Caco-2 (cell line): ENCODE results near the gene AGR2. TPM values are rescaled to one million over a fixed set of nuclear protein-coding genes. Genes with fewer than 3 reads are reported as not detected.
"Not testable (repeated sequence)": the region's sequence is repeated elsewhere in the genome, so short reads cannot be mapped to it uniquely, and the experiment has no call there.

Experiments used
- BruUV-seq: library from RNA; stranded (reverse); fragments of 400-500 nt; replicated peaks from 2 replicates; lab custom pipeline; 2021; lab: Mats Ljungman, UMichigan
- CTCF ChIA-PET: fragments of 300-600 bp; sonication (Branson Sonifier 250); formaldehyde crosslinking; loops from one replicate; lab custom pipeline; 2022; ENCODE audit warnings: antibody characterized with exemption; lab: Charles Lee
- POLR2A ChIA-PET: fragments of 300-600 bp; sonication (Branson Sonifier 250); formaldehyde crosslinking; loops from one replicate; lab custom pipeline; 2022; ENCODE audit warnings: antibody characterized with exemption; lab: Charles Lee
- DNase-seq, 2 experiments: peaks; one replicate each; pipeline versions ENCODE4 v3.0.0 to v3.0.0-alpha.2; 2020 to 2022
- H3K27me3 ChIP-seq: replicated peaks from 2 replicates; pipeline ENCODE4 v1.6.0; 2011; ENCODE audit warnings: low read length; ENCODE audit not compliant: control insufficient read depth, insufficient read depth
- H3K36me3 ChIP-seq: 2 replicates; pipeline ENCODE4 v1.5.1; 2011; ENCODE audit warnings: low read length; ENCODE audit not compliant: control insufficient read depth, insufficient read depth
- H3K4me1 ChIP-seq: fragments of 250-450 bp; sonication (Bioruptor Pico); 2 replicates; pipeline ENCODE4 v1.5.1; 2020; ENCODE audit warnings: mild to moderate bottlenecking
- H3K4me3 ChIP-seq: 2 replicates; pipeline ENCODE4 v1.5.1; 2011; ENCODE audit warnings: low read depth, mild to moderate bottlenecking, control low read depth, low read length
- H3K9me3 ChIP-seq: fragments of 250-450 bp; sonication (Bioruptor Pico); 2 replicates; pipeline ENCODE4 v1.5.1; 2020; ENCODE audit warnings: mild to moderate bottlenecking, moderate library complexity
- H3K27ac Mint-ChIP-seq: one replicate; pipeline ENCODE4 v1.8.0; 2022; ENCODE audit warnings: mixed read lengths; ENCODE audit not compliant: unreplicated experiment
- H3K27me3 Mint-ChIP-seq: one replicate; pipeline ENCODE4 v1.8.0; 2022; ENCODE audit warnings: mixed read lengths; ENCODE audit not compliant: insufficient read depth, unreplicated experiment
- H3K36me3 Mint-ChIP-seq: one replicate; pipeline ENCODE4 v1.8.0; 2022; ENCODE audit warnings: mild to moderate bottlenecking, mixed read lengths; ENCODE audit not compliant: insufficient read depth, unreplicated experiment
- H3K4me1 Mint-ChIP-seq: one replicate; pipeline ENCODE4 v1.8.0; 2022; ENCODE audit warnings: low read depth, mixed read lengths; ENCODE audit not compliant: unreplicated experiment
- H3K4me3 Mint-ChIP-seq: one replicate; pipeline ENCODE4 v1.8.0; 2022; ENCODE audit warnings: mild to moderate bottlenecking, moderate library complexity, mixed read lengths; ENCODE audit not compliant: unreplicated experiment
- H3K9me3 Mint-ChIP-seq: one replicate; pipeline ENCODE4 v1.8.0; 2022; ENCODE audit warnings: mixed read lengths; ENCODE audit not compliant: unreplicated experiment
- intact Hi-C: fragments of 100-400 bp; cut with micrococcal nuclease; formaldehyde crosslinking; loops from one replicate; pipeline ENCODE4 v1.10.0; 2022; ENCODE audit not compliant: unreplicated experiment
- total RNA-seq: library from RNA; stranded (reverse); gene quantifications from 2 replicates; pipeline ENCODE4 v1.2.3, GENCODE V29; 2022
- TF ChIP-seq, protein P1 (sequence below), 2 experiments: fragments of 200-600 bp in 1 of 2; IDR thresholded peaks; 1 replicate in 1 of 2; 2 replicates in 1 of 2; pipeline versions ENCODE4 v1.5.1 to v1.8.0; 2011 to 2022; ENCODE audit warnings: antibody characterized with exemption in 1 of 2, control low read depth in 1 of 2, inconsistent platforms in 1 of 2, low read depth in 1 of 2, low read length in 1 of 2, mild to moderate bottlenecking in 1 of 2, moderate library complexity in 1 of 2; ENCODE audit not compliant: insufficient read depth in 1 of 2, severe bottlenecking in 1 of 2, unreplicated experiment in 1 of 2

AGR2 gene
- total RNA-seq, 1 experiment from 2014 or later: 343 TPM

GRCh38 chr7:16773884-16774283 is 30.9 kb downstream of the AGR2 start:
- Histone ChIP-seq H3K27me3 (no peaks in the 10 kb centered on the region), H3K4me3 (no peak overlapping the region), H3K9me3 (no peaks in the 10 kb centered on the region), H3K36me3 (no peaks in the 10 kb centered on the region; the same call in 1 of the 2 replicates), H3K4me1 (peaks cover 40% of the 10 kb centered on the region)
- no peak overlapping the region for H3K4me3 Mint-ChIP-seq
- peaks cover 40% of the 10 kb centered on the region for H3K4me1 Mint-ChIP-seq
- ChIA-PET POLR2A (no interaction called here), CTCF (no interaction called here)
- no peaks in the 10 kb centered on the region for H3K27me3 Mint-ChIP-seq
- TF ChIP-seq, protein P1, sequence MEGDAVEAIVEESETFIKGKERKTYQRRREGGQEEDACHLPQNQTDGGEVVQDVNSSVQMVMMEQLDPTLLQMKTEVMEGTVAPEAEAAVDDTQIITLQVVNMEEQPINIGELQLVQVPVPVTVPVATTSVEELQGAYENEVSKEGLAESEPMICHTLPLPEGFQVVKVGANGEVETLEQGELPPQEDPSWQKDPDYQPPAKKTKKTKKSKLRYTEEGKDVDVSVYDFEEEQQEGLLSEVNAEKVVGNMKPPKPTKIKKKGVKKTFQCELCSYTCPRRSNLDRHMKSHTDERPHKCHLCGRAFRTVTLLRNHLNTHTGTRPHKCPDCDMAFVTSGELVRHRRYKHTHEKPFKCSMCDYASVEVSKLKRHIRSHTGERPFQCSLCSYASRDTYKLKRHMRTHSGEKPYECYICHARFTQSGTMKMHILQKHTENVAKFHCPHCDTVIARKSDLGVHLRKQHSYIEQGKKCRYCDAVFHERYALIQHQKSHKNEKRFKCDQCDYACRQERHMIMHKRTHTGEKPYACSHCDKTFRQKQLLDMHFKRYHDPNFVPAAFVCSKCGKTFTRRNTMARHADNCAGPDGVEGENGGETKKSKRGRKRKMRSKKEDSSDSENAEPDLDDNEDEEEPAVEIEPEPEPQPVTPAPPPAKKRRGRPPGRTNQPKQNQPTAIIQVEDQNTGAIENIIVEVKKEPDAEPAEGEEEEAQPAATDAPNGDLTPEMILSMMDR (IDR thresholded peaks at IDR 0.05; ENCODE audit: insufficient read depth in 1 of 2, low read depth in 1 of 2, low read length in 1 of 2, severe bottlenecking in 1 of 2, unreplicated experiment in 1 of 2): no peak
- no peak overlapping the region for H3K27ac Mint-ChIP-seq
- H3K36me3 Mint-ChIP-seq: peaks cover 35% of the 10 kb centered on the region
- intact Hi-C loops: loop anchor here (5.0 kb wide), 1 partner anchor 72 kb away; no protein-coding TSS in a partner anchor
- DNase-seq: no peak
- no peaks in the 10 kb centered on the region for H3K9me3 Mint-ChIP-seq
- BruUV-seq: no TSS peak

GRCh38 chr7:16773326-16773725 is 31.5 kb downstream of the AGR2 start:
- peaks cover 32% of the 10 kb centered on the region for H3K36me3 Mint-ChIP-seq
- no peak overlapping the region for H3K27ac Mint-ChIP-seq
- H3K4me1 Mint-ChIP-seq: peaks cover 36% of the 10 kb centered on the region
- ChIA-PET CTCF (no interaction called here), POLR2A (no interaction called here)
- intact Hi-C loops: loop anchor here (5.0 kb wide), 1 partner anchor 71 kb away; no protein-coding TSS in a partner anchor
- no TSS peak for BruUV-seq
- no peaks in the 10 kb centered on the region for H3K27me3 Mint-ChIP-seq
- no peak for DNase-seq
- H3K4me3 Mint-ChIP-seq: no peak overlapping the region
- H3K4me3 ChIP-seq: no peak overlapping the region
- no peaks in the 10 kb centered on the region; the same call in 1 of the 2 replicates for H3K36me3 ChIP-seq
- H3K9me3 ChIP-seq: no peaks in the 10 kb centered on the region
- TF ChIP-seq, protein P1 (IDR thresholded peaks at IDR 0.05; ENCODE audit: insufficient read depth in 1 of 2, low read depth in 1 of 2, low read length in 1 of 2, severe bottlenecking in 1 of 2, unreplicated experiment in 1 of 2): no peak
- peaks cover 45% of the 10 kb centered on the region for H3K4me1 ChIP-seq
- no peaks in the 10 kb centered on the region for H3K27me3 ChIP-seq
- no peaks in the 10 kb centered on the region for H3K9me3 Mint-ChIP-seq

DNA sequence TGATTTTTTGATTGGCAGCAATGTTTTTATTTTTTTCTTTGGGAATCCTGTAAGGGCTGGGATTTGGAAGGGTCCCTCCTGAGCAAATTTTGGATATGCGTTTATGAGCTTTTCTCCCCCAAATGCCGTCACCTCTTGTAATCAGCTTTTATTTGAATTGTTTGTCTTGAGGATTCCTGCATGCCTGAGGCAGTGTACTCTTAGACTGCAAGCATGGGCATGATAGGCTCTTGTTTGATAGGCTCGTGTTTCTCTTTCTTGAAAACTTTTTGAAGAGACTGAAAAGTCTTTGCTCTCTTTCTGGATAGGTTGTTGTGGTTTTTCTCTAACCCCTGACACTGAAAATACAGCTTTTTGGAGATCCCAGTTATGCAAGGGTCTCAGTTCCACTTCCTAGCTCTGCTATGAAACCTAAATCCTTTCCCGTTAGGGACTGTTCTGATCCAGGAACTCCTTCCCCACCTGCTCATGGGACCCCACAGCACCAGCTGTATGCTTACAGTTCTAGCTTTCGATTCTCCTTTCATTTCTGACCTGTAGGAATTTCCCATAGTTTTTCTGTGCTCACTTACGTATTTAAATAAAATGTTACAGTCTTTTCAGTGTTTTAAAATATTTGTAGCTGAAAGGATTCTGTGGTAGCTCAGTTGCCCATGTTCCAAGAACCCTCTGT is 34.0 kb downstream of the AGR2 start:
- Histone ChIP-seq H3K36me3 (no peaks in the 10 kb centered on the region), H3K4me1 (peaks cover 57% of the 10 kb centered on the region), H3K27me3 (no peaks in the 10 kb centered on the region), H3K9me3 (no peaks in the 10 kb centered on the region), H3K4me3 (no peak overlapping the region)
- no TSS peak for BruUV-seq
- TF ChIP-seq, protein P1 (IDR thresholded peaks at IDR 0.05; ENCODE audit: insufficient read depth in 1 of 2, low read depth in 1 of 2, low read length in 1 of 2, severe bottlenecking in 1 of 2, unreplicated experiment in 1 of 2): no peak
- no peaks in the 10 kb centered on the region for H3K9me3 Mint-ChIP-seq
- CTCF ChIA-PET: interaction anchor here (1.3 to 1.8 kb wide), 2 partner anchors 68 to 75 kb away, joined by 3 to 6 read pairs; no protein-coding TSS in a partner anchor
- H3K27ac Mint-ChIP-seq: peak overlapping the region; percentile 76
- intact Hi-C loops: loop anchor here (1.0 to 5.0 kb wide), 2 partner anchors 8 to 68 kb away; no protein-coding TSS in a partner anchor
- POLR2A ChIA-PET: no interaction called here
- H3K4me1 Mint-ChIP-seq: peaks cover 41% of the 10 kb centered on the region
- peaks cover 29% of the 10 kb centered on the region for H3K36me3 Mint-ChIP-seq
- H3K4me3 Mint-ChIP-seq: peak overlapping the region; percentile 71
- peak in 1 of 2 experiments; percentile 43 for DNase-seq
- no peaks in the 10 kb centered on the region for H3K27me3 Mint-ChIP-seq

DNA sequence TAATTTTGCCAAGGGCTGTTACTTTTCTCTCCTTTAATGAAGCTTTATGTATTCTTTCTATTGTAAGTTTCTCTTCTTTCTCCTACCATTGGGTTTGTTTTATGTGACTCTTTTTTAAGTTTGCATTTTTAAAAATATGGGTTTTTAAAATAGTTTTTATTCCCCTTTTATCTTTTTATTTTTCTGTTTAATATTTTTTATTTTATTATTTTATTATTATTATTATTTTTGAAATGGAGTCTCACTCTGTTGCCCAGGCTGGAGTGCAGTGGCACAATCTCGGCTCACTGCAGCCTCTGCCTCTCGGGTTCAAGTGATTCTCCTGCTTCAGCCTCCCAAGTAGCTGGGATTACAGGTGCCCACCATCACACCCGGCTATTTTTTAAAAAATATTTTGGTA is 34.8 kb downstream of the AGR2 start:
- H3K27ac Mint-ChIP-seq: peak overlapping the region; percentile 76
- POLR2A ChIA-PET, H3K27me3 Mint-ChIP-seq, H3K9me3 Mint-ChIP-seq, H3K4me3 ChIP-seq, H3K9me3 ChIP-seq, H3K27me3 ChIP-seq, BruUV-seq, H3K36me3 ChIP-seq, DNase-seq: not testable (repeated sequence)
- H3K36me3 Mint-ChIP-seq: peaks cover 29% of the 10 kb centered on the region
- intact Hi-C loops: loop anchor here (1.0 to 5.0 kb wide), 2 partner anchors 8 to 68 kb away; no protein-coding TSS in a partner anchor
- CTCF ChIA-PET: interaction anchor here (1.3 kb wide), 1 partner anchor 75 kb away, joined by 3 read pairs; no protein-coding TSS in a partner anchor
- H3K4me1 Mint-ChIP-seq: peaks cover 41% of the 10 kb centered on the region
- H3K4me1 ChIP-seq: peaks cover 65% of the 10 kb centered on the region
- peak overlapping the region; percentile 71 for H3K4me3 Mint-ChIP-seq
